GM19025 (cell line): Measurements from ENCODE around the gene MID1IP1.
A peak's percentile ranks its signal among the peaks of the same experiment; 100 is the strongest.

Experiments
- ATAC-seq: cut with Tn5 transposase; IDR thresholded peaks from one replicate; pipeline ENCODE4 v1.9.1; 2021; ENCODE audit warnings: mild to moderate bottlenecking, low read depth, moderate library complexity; ENCODE audit not compliant: unreplicated experiment

The MID1IP1 gene

GRCh38 chrX:38800981-38801845 lies at the start of gene MID1IP1:
Gene MID1IP1, plus strand, starts transcription at chrX:38801459. Its CDS starts 3,488 bp downstream, at chrX:38804947.
- ATAC-seq = no peak

GRCh38 chrX:38754102-38754790 lies 47.0 kb upstream of the MID1IP1 start:
- ATAC-seq = no peak

DNA sequence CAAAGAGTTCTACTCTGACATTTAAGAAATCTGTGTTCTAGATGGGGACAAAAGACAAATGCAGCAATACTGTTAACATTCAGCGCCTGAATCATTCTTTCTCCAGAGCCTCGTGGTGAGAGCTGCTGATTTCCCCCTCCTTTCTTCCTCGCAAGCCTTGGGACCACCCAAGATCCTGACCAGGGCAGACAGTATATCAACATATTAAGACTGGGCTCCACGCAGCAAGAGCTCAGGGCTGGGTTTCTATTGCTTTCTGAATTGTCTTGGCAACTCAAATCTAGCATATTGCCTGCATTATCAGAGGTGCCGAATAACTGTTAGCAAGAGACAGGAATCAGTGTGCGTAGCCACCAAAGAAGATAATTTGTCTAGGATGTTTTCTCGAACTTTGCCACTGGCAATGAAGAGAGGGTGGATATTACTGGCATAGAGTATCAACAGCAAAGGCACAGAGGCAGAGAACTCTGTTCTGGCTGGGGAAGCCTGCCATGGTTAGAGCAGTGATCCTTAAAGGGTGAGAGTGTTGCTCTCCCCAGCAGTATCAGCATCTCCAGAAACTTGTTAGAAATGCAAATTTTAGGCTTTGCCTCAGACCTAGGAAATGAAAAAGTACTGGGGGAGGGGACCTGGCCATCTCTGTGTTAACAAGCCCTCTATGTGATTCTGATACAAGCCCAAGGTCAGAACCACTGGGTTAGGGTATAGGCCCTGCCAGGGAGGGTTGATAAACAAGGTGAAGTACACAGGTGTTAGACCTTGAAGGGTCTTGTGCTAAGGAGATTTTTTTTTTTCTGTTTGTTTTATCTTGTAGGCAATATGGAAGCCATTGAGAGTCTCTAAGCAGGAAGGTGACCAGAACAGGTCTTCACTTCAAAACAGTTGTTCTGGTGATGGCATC lies 46.2 kb upstream of the MID1IP1 start:
- ATAC-seq = no peak

DNA sequence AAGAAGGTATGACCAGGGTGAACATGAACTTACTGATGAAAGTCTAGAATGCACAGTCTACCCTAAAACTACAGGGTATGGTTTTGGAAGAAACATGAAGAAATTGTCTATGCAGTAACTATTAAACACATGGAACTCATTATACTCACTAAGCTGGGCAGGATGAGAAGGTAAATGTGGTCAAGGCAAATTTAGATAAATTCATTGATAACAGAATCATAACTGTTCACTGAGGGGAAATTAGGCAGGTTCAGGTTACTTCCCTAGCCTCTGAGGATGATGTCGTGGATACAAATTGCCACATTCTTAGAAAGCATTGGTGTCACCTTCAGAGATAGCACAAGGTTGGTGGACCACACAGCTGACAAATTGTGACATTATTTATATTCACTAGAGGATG lies 40.4 kb upstream of the MID1IP1 start:
- no peak for ATAC-seq

DNA sequence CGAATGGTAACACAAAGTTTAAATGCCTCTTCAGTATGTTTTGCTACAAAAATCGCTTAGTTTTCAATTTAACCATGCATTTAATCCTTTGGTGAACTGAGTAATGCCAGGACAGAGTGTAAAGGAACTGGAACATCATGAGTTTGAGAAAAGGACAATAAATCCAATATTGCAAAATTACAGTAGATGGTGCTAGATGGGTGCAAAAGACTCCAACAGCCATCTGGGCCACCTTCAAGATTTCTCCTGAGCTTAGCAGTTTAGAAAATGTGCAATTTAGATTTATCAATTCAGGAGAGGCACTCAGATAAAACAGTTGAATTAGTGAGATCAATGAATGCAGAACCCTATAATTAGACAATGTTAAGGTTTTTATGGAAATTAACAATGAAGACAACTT lies 33.2 kb upstream of the MID1IP1 start:
- ATAC-seq = no peak

DNA sequence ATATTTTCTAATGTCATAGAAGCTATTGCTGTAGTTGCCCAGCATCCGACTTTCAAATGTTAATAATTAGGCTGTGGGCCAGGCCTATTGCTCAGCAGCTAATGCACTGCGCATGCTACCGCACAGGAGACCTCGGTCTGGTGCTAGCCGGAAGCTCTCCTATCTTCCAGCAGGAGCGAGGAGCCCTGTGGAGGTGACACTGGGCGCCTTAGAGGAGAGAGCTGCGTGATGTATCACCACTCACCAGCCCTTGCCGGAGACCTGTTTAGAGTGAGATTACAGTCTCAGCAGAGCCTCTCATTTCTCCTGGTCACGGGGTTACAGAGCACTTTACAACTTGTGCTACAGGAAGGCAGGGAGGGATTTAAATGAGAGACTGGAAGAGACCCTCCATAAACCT lies 31.1 kb upstream of the MID1IP1 start:
- no peak for ATAC-seq

DNA sequence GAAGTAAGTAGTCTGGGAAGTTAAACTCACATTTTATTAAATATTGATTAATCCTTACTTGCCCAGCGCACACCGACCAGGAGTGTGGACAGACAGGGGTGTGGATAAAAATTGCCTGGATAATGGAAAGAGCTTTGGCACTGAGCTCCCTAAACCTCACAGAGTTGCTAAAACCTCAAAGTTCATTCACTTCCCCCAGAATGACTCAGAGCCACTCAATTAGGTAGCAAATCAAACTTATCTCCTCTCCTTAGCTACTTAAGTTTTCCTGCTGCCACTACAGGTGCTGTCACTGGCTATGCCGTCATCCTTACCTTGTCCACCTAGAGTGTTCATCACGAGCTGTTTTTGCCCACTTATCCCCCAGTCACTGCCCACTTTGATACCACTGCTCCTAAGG lies 27.0 kb upstream of the MID1IP1 start:
- no peak for ATAC-seq

DNA sequence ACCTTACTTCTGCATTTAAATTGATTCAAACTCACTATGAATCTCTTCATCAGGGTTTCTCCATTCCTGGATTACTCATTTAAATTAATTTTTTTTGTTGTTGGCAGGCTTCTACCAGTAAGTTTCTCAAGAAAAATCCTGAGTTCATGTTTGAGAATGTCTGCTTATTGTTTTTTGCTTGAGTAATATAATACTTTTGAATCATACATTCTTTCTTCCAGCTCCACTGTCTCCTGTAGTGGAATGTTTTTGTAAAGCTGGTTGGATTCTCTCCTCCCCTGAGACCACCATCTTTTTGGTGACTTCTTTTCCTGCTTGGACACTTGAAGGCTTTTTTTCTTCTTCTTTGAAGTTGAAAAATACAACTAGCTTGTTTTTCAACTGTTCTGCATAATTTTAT lies 4.3 kb upstream of the MID1IP1 start:
- ATAC-seq = no peak

- ATAC-seq = no peak
Observed at GRCh38 chrX:38798956-38799355, 2.3 kb upstream of the MID1IP1 start.

GRCh38 chrX:38799995-38800580 lies 1.2 kb upstream of the MID1IP1 start:
- no peak for ATAC-seq

GRCh38 chrX:38803243-38803587 lies 2.0 kb downstream of the MID1IP1 start:
- ATAC-seq = no peak

DNA sequence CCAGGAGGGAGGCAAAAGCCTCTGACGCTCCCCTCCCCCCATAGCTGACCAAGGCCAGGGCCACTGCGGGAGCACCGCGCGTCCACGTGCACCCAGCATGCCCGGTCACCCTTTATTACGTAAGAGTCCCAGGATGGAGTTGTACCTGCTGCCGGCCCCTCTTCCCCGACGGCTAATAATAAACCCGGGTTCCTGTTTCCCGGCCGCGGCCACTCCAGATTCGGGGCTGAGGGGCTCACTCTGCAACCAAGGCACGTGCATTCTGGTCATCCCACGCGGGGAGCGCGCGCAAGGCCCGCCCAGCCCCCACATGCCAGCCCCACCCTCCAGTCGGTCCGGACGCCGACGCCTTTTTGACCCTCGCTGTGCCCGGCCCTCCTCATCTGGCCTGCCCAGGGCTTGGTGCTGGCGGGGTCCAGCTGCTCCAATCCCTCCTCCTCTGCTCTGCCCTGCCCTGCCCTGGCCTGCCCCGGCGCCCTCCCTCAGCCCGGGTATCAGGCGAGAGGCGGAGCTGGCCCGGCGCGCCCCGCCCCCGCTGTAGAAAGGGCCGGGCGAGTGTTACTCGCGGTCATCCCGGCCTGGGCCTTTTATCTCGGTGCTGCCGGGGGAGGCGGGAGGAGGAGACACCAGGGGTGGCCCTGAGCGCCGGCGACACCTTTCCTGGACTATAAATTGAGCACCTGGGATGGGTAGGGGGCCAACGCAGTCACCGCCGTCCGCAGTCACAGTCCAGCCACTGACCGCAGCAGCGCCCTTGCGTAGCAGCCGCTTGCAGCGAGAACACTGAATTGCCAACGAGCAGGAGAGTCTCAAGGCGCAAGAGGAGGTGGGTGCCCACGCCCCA lies 2.6 kb downstream of the MID1IP1 start:
- ATAC-seq = peak; percentile 77

DNA sequence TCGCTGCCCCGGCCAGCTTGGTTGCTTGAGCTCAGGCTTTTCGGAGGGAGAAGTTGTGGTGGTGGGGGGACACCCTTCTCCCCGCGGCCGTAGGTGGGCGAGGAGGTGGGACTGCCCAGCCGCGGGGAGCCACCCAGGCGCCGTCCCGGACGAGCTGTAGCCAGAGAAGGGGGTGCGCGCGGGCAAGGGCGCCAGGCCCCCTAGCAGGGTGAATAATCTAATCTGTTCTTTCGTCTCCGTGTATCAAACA lies 3.1 kb downstream of the MID1IP1 start:
- no peak for ATAC-seq

DNA sequence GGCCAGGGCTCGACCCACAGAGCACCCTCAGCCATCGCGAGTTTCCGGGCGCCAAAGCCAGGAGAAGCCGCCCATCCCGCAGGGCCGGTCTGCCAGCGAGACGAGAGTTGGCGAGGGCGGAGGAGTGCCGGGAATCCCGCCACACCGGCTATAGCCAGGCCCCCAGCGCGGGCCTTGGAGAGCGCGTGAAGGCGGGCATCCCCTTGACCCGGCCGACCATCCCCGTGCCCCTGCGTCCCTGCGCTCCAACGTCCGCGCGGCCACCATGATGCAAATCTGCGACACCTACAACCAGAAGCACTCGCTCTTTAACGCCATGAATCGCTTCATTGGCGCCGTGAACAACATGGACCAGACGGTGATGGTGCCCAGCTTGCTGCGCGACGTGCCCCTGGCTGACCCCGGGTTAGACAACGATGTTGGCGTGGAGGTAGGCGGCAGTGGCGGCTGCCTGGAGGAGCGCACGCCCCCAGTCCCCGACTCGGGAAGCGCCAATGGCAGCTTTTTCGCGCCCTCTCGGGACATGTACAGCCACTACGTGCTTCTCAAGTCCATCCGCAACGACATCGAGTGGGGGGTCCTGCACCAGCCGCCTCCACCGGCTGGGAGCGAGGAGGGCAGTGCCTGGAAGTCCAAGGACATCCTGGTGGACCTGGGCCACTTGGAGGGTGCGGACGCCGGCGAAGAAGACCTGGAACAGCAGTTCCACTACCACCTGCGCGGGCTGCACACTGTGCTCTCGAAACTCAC lies 3.6 kb downstream of the MID1IP1 start:
- ATAC-seq = no peak

GRCh38 chrX:38805432-38806389 lies 4.5 kb downstream of the MID1IP1 start:
- no peak for ATAC-seq

GRCh38 chrX:38806875-38807621 lies 5.8 kb downstream of the MID1IP1 start:
- no peak for ATAC-seq

- no peak for ATAC-seq
Observed at GRCh38 chrX:38807873-38808272, 6.6 kb downstream of the MID1IP1 start.
